BLaER1 (cell line): Measurements from ENCODE around the gene ANAPC1.
"Not testable (repeated sequence)": the region's sequence is repeated elsewhere in the genome, so short reads cannot be mapped to it uniquely, and the experiment has no call there.

Experiments used
- H3K27ac ChIP-seq: shearing (Covaris generic); formaldehyde crosslinking; 2 replicates; pipeline ENCODE4 v1.8.1; 2022
- H3K27me3 ChIP-seq: shearing (Covaris generic); formaldehyde crosslinking; 2 replicates; pipeline ENCODE4 v1.8.1; 2022
- H3K36me3 ChIP-seq: shearing (Covaris generic); formaldehyde crosslinking; 2 replicates; pipeline ENCODE4 v1.8.1; 2022
- H3K4me1 ChIP-seq: shearing (Covaris generic); formaldehyde crosslinking; 2 replicates; pipeline ENCODE4 v1.8.1; 2022
- H3K4me2 ChIP-seq: shearing (Covaris generic); formaldehyde crosslinking; 2 replicates; pipeline ENCODE4 v1.8.1; 2022
- H3K4me3 ChIP-seq: shearing (Covaris generic); formaldehyde crosslinking; 2 replicates; pipeline ENCODE4 v1.8.1; 2022
- H3K9ac ChIP-seq: shearing (Covaris generic); formaldehyde crosslinking; 2 replicates; pipeline ENCODE4 v1.8.1; 2022
- H3K9me3 ChIP-seq: shearing (Covaris generic); formaldehyde crosslinking; 2 replicates; pipeline ENCODE4 v1.8.1; 2022
- H4K20me1 ChIP-seq: shearing (Covaris generic); formaldehyde crosslinking; 2 replicates; pipeline ENCODE4 v1.8.1; 2022

Gene ANAPC1

GRCh38 chr2:111781443-111782094 is 102.4 kb downstream of the ANAPC1 start:
- H4K20me1 ChIP-seq, H3K4me1 ChIP-seq, H3K4me2 ChIP-seq, H3K27me3 ChIP-seq, H3K9ac ChIP-seq, H3K4me3 ChIP-seq, H3K9me3 ChIP-seq, H3K36me3 ChIP-seq, H3K27ac ChIP-seq: not testable (repeated sequence)

- H3K9me3 ChIP-seq, H3K9ac ChIP-seq: not testable (repeated sequence)
These were observed 106.8 kb downstream of the ANAPC1 start for GRCh38 chr2:111777155-111777554.

GRCh38 chr2:111776296-111776695 is 107.7 kb downstream of the ANAPC1 start:
- H3K27ac ChIP-seq, H3K9me3 ChIP-seq, H3K4me3 ChIP-seq, H3K9ac ChIP-seq, H3K4me2 ChIP-seq, H4K20me1 ChIP-seq, H3K4me1 ChIP-seq, H3K27me3 ChIP-seq: not testable (repeated sequence)
- H3K36me3 ChIP-seq = peaks cover 13% of the 10 kb centered on the region

More at GRCh38 chr2:111777155-111777554, 106.8 kb downstream of the ANAPC1 start:
- not testable (repeated sequence) for H3K4me2 ChIP-seq, H3K4me1 ChIP-seq, H3K27me3 ChIP-seq, H3K27ac ChIP-seq, H4K20me1 ChIP-seq, H3K4me3 ChIP-seq
- peaks cover 13% of the 10 kb centered on the region for H3K36me3 ChIP-seq

- H3K4me3 ChIP-seq, H3K9me3 ChIP-seq, H3K27ac ChIP-seq, H3K9ac ChIP-seq, H3K4me2 ChIP-seq, H4K20me1 ChIP-seq, H3K27me3 ChIP-seq, H3K4me1 ChIP-seq: not testable (repeated sequence)
- H3K36me3 ChIP-seq = peaks cover 16% of the 10 kb centered on the region
These were observed 111.8 kb downstream of the ANAPC1 start for GRCh38 chr2:111772180-111772579.

- not testable (repeated sequence) for H3K27ac ChIP-seq, H3K9ac ChIP-seq, H3K27me3 ChIP-seq, H4K20me1 ChIP-seq, H3K4me3 ChIP-seq, H3K9me3 ChIP-seq, H3K4me2 ChIP-seq
- Histone ChIP-seq H3K36me3 (peaks cover 14% of the 10 kb centered on the region), H3K4me1 (peaks cover 12% of the 10 kb centered on the region)
These were observed 112.9 kb downstream of the ANAPC1 start for GRCh38 chr2:111770916-111771658.

- H3K9ac ChIP-seq, H3K4me3 ChIP-seq, H4K20me1 ChIP-seq, H3K27ac ChIP-seq, H3K9me3 ChIP-seq, H3K27me3 ChIP-seq, H3K4me2 ChIP-seq: not testable (repeated sequence)
- Histone ChIP-seq H3K36me3 (peaks cover 13% of the 10 kb centered on the region; the same call in 1 of the 2 replicates), H3K4me1 (peaks cover 12% of the 10 kb centered on the region)
These were observed 115.5 kb downstream of the ANAPC1 start for GRCh38 chr2:111768266-111769190.

- not testable (repeated sequence) for H3K9ac ChIP-seq, H3K27ac ChIP-seq, H3K4me3 ChIP-seq, H3K27me3 ChIP-seq, H4K20me1 ChIP-seq
- Histone ChIP-seq H3K4me1 (peaks cover 12% of the 10 kb centered on the region), H3K36me3 (peaks cover 13% of the 10 kb centered on the region), H3K9me3 (peaks cover 16% of the 10 kb centered on the region), H3K4me2 (peak overlapping the region; percentile 55)
These were observed 116.9 kb downstream of the ANAPC1 start for GRCh38 chr2:111767087-111767486.

- H3K4me2 ChIP-seq, H4K20me1 ChIP-seq, H3K4me3 ChIP-seq, H3K9ac ChIP-seq, H3K27ac ChIP-seq, H3K27me3 ChIP-seq: not testable (repeated sequence)
- Histone ChIP-seq H3K4me1 (peaks cover 12% of the 10 kb centered on the region), H3K9me3 (peaks cover 23% of the 10 kb centered on the region), H3K36me3 (peaks cover 17% of the 10 kb centered on the region)
These were observed 117.7 kb downstream of the ANAPC1 start for GRCh38 chr2:111766295-111766694.

- peaks cover 12% of the 10 kb centered on the region for H3K4me1 ChIP-seq
- H3K9me3 ChIP-seq = peaks cover 28% of the 10 kb centered on the region
- not testable (repeated sequence) for H3K9ac ChIP-seq, H4K20me1 ChIP-seq, H3K4me3 ChIP-seq, H3K4me2 ChIP-seq, H3K27ac ChIP-seq, H3K27me3 ChIP-seq
- H3K36me3 ChIP-seq = peaks cover 20% of the 10 kb centered on the region
These were observed 119.8 kb downstream of the ANAPC1 start for GRCh38 chr2:111764151-111764550.

GRCh38 chr2:111760697-111761284 is 123.2 kb downstream of the ANAPC1 start:
- peaks cover 28% of the 10 kb centered on the region for H3K9me3 ChIP-seq
- not testable (repeated sequence) for H3K4me3 ChIP-seq, H3K27me3 ChIP-seq, H3K4me1 ChIP-seq, H3K4me2 ChIP-seq, H3K9ac ChIP-seq, H3K27ac ChIP-seq, H4K20me1 ChIP-seq
- peaks cover 15% of the 10 kb centered on the region for H3K36me3 ChIP-seq

GRCh38 chr2:111752533-111752932 is 131.5 kb downstream of the ANAPC1 start:
- H3K27ac ChIP-seq, H3K4me3 ChIP-seq, H3K27me3 ChIP-seq, H3K4me1 ChIP-seq, H3K36me3 ChIP-seq, H4K20me1 ChIP-seq, H3K4me2 ChIP-seq, H3K9me3 ChIP-seq, H3K9ac ChIP-seq: not testable (repeated sequence)

GRCh38 chr2:111750641-111751040 is 133.4 kb downstream of the ANAPC1 start:
- not testable (repeated sequence) for H3K4me2 ChIP-seq, H3K9me3 ChIP-seq

GRCh38 chr2:111748429-111748828 is 135.6 kb downstream of the ANAPC1 start:
- not testable (repeated sequence) for H4K20me1 ChIP-seq, H3K36me3 ChIP-seq, H3K27ac ChIP-seq, H3K9me3 ChIP-seq, H3K4me3 ChIP-seq, H3K27me3 ChIP-seq, H3K9ac ChIP-seq, H3K4me1 ChIP-seq, H3K4me2 ChIP-seq

More at GRCh38 chr2:111750641-111751040, 133.4 kb downstream of the ANAPC1 start:
- not testable (repeated sequence) for H3K36me3 ChIP-seq, H3K9ac ChIP-seq, H3K4me1 ChIP-seq, H3K4me3 ChIP-seq, H3K27ac ChIP-seq, H4K20me1 ChIP-seq, H3K27me3 ChIP-seq
